Stomach (tissue), 4 donors: ENCODE measurements around the gene BCL2L11.

Experiments used
- EP300 ChIP-seq: sonication (generic); formaldehyde crosslinking; IDR thresholded peaks from one replicate; pipeline ENCODE4 v1.6.1; 2017; ENCODE audit warnings: antibody characterized with exemption
- POLR2A ChIP-seq, 4 donors: fragments of 450-650 bp; IDR thresholded peaks; one replicate each; pipeline ENCODE4 v1.6.1; 2016; ENCODE audit warnings: antibody characterized with exemption in 4 of 4, control low read depth in 2 of 4, mild to moderate bottlenecking in 1 of 4, moderate library complexity in 1 of 4
- POLR2AphosphoS5 ChIP-seq, 3 donors: sonication (generic); formaldehyde crosslinking; IDR thresholded peaks; one replicate each; pipeline ENCODE4 v1.6.1; 2016; ENCODE audit warnings: antibody characterized with exemption in 3 of 3
- TF ChIP-seq, protein P1 (sequence below), 7 experiments: fragments of 450-650 bp in 4 of 7; fragments of 200-600 bp in 3 of 7; sonication (generic) in 3 of 7; IDR thresholded peaks; one replicate each; pipeline ENCODE4 v1.5.1; 2016 to 2019; ENCODE audit warnings: antibody characterized with exemption in 7 of 7, control low read depth in 2 of 7, mild to moderate bottlenecking in 1 of 7

DNA sequence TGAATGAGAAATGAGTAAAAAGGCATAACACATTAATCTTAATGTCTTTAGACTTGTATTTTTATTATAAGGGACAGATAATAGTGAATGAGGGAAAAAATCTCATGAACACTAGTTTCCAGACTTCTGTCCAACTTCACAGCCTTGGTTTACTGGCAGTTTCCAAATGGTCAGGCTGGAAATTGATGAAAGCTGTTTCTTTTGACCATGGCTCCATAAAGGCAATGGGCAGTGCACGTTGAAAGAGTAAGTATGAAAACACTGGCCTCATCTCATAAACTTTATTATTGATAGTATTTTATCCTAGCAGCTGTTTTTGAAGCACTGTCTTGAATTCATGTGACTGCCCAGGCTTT is 23.1 kb downstream of the BCL2L11 start:
- TF ChIP-seq, protein P1, sequence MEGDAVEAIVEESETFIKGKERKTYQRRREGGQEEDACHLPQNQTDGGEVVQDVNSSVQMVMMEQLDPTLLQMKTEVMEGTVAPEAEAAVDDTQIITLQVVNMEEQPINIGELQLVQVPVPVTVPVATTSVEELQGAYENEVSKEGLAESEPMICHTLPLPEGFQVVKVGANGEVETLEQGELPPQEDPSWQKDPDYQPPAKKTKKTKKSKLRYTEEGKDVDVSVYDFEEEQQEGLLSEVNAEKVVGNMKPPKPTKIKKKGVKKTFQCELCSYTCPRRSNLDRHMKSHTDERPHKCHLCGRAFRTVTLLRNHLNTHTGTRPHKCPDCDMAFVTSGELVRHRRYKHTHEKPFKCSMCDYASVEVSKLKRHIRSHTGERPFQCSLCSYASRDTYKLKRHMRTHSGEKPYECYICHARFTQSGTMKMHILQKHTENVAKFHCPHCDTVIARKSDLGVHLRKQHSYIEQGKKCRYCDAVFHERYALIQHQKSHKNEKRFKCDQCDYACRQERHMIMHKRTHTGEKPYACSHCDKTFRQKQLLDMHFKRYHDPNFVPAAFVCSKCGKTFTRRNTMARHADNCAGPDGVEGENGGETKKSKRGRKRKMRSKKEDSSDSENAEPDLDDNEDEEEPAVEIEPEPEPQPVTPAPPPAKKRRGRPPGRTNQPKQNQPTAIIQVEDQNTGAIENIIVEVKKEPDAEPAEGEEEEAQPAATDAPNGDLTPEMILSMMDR (IDR thresholded peaks at IDR 0.05): no peak
- no peak for TF ChIP-seq POLR2AphosphoS5 (IDR thresholded peaks at IDR 0.05)
- TF ChIP-seq EP300: no peak
- no peak for TF ChIP-seq POLR2A (IDR thresholded peaks at IDR 0.05)
